ENCODE results near the gene NEFH.

NEFH gene

GRCh38 chr22:29503811-29504372, 23.9 kb downstream of the NEFH start:
- DNase-seq, result no peak

- no peak for DNase-seq
These were observed 29.3 kb downstream of the NEFH start for GRCh38 chr22:29509298-29509697.

DNA sequence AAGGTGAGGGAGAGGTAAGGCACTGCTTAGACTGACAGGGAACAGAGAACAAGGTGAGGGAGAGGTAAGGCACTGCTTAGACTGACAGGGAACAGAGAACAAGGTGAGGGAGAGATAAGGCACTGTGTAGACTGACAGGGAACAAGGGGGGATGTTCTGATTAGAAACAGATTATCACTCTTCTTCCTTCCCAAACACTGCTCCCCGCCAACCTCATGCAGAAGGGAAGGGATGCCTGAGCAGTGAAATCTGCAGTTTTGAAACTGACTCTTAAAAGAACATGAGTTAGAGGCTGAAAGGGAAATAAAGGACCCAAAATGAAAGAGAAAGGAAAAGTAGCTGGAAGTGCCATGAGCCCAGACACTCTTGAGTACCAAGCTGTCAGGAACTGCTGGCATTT, 29.8 kb downstream of the NEFH start:
- no peak for DNase-seq

DNA sequence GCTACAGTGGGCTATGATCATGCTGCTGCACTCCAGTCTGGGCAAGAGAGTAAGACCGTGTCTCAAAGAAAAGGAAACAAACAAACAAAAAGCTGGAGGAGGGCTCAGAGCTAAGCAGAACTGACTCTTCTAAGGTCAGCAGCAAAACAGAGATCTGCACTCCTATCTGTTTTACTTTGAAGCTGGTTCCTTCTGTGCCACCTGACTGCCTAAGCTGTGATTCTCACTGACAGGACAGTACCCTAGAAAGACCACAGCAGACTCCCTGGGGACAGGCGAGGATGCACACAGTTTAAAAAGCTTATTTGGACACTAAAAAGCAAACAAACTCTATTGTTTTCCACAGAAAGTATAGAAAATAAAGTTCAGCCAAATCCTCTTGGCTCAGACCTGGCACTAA, 30.5 kb downstream of the NEFH start:
- DNase-seq, result no peak

DNA sequence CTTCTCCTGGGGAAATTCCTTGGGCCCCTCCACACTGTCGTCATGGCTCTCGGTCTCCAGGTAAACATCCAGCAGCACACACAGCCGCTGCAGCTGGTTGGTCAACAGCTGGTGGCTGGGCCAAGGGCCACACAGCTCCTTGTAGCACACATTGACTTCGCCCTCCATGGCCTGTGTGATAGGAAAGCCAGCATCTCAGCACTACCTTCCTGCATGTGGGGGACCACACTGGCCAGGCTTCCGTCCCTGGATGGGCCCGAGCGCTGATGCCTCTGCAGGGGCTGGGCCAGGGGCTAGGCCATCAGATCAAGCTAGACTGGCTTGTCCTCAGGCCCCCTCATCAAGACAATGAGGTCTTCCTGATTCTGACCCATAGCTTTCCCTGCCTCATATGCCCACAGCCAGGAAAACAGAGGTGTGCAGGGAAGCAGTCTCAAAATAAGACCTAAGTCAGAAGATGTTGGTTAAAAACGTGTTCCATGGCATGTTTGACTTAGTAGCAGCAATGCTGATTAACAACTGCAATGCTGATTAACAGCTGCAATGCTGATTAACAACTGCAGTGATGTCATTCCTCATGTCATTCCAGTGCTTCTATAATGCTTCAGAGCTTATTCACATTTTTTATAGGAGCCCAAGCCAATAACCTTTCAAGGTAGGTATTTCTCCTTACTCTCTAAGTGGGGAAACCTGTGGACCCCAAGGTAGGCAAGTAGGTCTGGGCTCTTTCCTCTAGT, 31.3 kb downstream of the NEFH start:
- no peak for DNase-seq

DNA sequence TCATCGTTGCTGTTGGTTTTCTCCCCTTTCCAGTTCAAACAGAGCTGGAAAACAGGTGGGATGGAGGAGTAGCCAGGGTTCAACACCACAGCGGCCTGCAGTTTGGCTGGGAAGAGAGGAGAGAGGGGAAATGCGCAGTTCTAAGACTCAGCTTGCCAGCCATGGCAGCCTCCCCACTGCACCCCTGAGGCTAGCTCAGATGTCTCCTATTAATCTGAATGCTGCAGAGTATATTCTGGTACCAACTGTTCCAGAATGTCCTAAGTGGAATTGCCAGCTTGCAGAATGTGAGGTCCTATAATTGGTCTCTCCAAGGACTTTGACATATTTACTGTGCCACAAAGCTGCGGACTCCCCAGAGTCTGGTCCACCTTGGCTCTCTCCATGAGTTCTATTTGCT, 32.0 kb downstream of the NEFH start:
- no peak for DNase-seq

DNA sequence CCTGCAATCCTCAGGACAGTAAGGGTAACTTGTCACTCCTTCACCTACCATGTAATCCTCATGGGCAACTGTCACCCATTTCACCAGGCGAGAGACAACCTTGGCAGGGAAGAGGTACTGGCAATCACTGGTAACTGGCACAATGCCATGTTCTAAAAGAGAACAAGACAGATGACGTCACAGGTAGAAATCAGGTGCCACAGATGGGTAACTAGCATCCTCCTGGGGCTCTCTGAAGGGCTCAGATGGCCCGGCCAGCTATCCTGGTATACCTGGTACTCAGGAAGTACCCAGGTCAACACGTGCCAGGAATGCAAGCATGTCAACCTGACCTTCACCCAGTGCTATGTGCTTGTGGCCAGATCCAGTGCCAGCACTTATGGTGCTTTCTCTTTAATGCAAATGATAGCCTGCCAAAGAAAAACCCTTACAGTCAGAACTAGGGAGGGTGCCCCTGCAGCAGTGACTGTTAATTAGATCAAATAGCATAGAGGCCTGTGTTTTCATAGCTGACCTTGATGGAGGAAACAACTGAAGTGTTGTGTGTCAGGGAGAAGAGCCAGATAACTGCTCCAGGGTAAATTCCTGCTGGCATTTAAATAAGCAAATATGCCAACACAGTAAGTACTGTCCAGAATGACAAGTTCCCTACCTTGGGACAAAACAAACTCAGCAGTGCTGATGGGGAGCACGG, 37.3 kb downstream of the NEFH start:
- no peak for DNase-seq

GRCh38 chr22:29518427-29518826, 38.4 kb downstream of the NEFH start:
- DNase-seq, result no peak

DNA sequence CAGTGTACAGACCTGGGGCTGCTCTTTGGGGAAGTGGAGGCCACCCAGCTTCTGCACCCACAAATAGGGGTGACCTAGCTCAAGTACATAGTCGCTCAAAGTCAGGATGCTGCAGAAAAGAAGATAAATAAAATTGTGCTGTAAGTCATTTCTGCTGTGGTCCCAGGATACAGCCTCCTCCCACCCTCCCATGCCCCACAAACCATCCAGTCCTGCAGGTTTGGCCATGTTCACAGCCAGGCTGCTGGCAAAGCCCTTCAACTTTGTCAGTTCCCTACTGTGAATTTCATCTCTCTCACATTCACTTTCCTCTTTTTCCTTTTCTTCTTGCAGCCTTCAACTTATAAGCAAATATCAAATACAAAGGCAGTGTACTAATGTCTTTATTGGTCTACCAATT, 40.0 kb downstream of the NEFH start:
- DNase-seq, result no peak

- DNase-seq, result no peak
These were observed 40.8 kb downstream of the NEFH start for GRCh38 chr22:29520851-29521250.

DNA sequence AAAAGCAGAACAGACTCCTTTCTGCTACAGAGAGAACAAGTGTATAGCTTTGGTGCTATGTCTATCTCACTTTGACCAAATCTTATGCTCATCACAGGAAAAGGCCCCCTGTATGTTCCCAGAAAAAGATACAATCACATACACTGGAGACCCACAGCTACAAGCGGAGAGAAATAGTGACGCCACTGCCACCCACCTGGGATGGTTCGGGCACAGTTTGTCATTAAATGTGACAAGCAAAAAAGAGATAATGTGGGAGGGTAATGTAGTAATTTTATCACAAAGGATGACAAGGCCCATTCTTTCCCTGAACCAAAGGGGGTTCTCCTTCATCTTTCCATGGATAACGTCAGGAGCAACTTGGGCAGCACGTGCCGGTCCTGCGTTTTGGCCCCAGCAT, 41.5 kb downstream of the NEFH start:
- no peak for DNase-seq

- no peak for DNase-seq
These were observed 43.7 kb downstream of the NEFH start for GRCh38 chr22:29523761-29524160.

GRCh38 chr22:29524442-29525191, 44.6 kb downstream of the NEFH start:
- DNase-seq, result no peak

- DNase-seq, result no peak
These were observed 48.1 kb downstream of the NEFH start for GRCh38 chr22:29528144-29528543.

- DNase-seq, result no peak
These were observed 50.7 kb downstream of the NEFH start for GRCh38 chr22:29530716-29531115.

DNA sequence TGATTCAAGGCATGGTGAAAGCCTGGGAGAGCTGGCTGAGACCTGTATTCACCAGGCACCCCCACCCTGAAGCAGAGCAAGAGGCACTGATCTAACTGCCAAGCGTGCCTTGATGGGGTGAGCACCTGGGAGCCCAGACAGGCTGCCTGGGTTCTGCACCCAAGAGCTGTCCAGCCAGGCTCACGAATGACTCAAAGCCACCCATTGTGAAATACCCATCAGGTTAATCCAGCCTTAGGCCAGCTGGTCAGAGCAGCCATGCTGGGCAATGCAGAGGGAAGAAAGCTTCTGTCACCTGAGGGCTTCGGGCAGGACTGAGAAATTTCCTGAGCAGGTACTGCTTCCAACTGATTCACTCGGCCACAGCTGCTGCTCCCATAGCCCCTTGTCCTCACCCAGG, 51.4 kb downstream of the NEFH start:
- DNase-seq, result no peak

GRCh38 chr22:29536411-29536810, 56.4 kb downstream of the NEFH start:
- DNase-seq, result no peak

GRCh38 chr22:29539105-29539504, 59.1 kb downstream of the NEFH start:
- no peak for DNase-seq
